Measurements from ENCODE around the gene SIGLECL1.

Gene SIGLECL1

DNA sequence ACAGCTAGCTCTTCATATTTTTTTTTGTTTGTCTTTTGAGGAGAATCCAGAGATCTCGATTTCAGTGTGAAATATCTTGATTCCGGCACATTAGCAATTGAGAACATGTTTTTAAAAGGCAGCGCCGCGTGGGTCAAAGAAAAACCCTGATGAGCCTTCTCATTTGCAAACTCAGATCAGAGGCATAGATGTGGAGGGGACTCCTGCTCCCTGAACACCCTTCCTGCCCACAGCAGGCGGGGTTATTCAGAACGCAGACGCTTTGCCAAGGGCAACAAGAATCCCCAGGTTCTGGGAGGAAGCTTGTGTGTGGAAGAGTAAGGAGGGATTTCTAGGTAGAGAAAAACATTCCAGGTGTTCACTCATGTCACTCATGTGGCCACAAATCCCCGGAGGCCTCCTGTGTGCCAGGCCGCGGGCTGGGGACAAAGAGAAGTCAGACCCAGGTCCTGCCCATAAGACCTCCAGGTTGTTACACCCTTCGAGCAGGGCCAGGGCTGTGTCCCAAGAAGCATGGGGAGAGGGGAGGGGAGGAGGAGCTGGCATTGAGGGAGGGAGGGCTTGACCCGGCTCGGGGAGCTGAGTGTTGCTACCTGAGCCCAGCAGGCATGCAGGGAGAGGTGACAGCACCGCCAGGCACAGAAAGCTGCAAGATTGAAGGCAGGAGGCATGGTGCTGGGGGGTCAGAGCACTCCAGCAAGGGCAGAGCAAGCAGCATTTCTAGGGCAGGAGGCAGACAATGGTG, 44.7 kb downstream of the SIGLECL1 start:
- no peak for DNase-seq (ENCODE audit: low read depth)

DNA sequence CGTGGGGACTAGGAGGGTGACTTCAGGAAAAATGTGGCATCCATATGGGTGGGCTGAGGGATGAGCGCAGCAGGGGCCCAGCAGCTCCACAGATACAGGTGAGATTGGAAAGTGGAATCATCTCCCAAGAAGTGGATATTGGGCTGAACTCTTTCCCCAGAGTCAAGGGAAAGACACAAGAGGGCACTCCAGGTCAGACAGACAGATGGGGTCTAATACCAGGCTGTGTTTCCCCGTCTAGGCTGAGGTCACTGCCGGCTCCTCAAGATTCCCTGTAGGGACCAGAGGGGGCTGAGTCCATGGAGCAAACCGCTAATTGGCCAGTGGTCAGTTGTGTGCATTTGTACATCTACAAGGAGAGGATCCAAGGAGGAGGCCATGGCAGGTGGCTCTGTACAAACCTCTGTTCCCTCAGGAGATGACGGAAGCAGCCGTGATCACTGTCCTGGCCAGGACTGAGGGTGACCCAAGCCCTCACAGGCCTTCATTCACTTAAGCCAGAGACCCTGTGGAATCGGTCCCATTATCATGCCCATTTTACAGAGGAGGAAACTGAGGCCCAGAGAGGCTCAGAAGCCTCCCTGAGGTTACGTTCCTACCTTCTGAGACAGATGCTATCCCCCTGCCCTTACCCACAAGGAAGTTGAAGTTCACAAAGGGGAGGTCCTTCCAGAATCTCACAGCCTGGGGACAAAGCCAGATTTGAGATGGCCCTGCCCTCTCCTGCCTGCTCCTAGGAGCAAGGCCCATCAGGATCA, 45.6 kb downstream of the SIGLECL1 start:
- no peak for DNase-seq (ENCODE audit: low read depth)

DNA sequence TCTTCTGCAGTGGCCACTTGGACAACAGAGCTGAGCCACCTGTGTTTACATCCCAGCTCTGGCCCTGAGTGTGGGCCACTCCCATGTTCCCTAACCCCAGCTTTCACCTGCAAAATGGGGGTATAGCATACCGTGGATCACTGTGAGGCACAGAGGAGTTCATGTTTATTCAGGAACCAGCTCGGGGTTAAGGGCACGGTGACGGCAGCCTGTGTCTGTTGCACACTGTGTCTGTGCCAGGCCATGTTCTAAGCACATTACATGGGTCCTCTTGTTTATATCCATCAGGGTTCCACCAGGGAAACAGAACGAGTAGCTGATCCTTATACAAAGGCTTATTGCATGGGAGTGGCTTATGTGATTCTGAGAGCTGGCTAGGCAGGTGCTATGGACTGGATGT, 46.5 kb downstream of the SIGLECL1 start:
- no peak for DNase-seq (ENCODE audit: low read depth)

DNA sequence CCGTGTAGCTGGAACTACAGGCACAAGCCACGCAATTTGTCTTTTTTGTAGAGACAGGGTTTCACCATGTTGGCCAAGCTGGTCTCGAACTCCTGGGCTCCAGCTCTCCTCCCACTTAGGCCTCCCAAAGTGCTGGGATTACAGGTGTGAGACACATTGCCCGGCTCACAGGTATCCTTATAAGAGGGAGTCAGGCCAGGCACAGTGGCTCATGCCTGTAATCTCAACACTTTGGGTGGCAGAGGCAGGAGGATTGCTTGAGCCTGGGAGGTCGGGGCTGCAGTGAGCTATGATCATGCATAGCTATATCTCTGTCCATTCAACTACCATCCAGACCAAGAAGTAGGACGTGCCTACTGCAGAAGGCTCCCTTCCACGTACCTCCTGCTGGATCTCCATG, 50.4 kb downstream of the SIGLECL1 start:
- no peak for DNase-seq (ENCODE audit: low read depth)

DNA sequence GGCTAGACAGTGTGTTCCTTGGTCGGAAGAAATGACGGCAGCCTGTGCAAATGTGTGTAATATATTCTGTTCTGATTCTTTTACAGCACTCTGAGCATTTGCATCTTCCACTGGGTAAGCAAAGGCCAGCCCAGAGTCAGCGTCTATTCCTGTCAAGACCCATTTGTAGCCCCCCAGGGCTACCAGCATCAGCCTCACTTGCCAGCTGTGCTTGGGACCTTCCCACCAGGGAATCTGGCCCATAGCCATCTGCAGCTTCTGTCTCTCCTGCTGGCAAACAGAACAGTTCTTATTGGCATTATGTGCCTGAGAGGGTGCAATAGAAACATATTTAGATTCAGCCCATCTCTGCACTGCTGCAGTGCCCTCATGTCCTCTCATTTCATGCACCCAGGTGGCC, 54.6 kb downstream of the SIGLECL1 start:
- DNase-seq (ENCODE audit: low read depth): no peak

DNA sequence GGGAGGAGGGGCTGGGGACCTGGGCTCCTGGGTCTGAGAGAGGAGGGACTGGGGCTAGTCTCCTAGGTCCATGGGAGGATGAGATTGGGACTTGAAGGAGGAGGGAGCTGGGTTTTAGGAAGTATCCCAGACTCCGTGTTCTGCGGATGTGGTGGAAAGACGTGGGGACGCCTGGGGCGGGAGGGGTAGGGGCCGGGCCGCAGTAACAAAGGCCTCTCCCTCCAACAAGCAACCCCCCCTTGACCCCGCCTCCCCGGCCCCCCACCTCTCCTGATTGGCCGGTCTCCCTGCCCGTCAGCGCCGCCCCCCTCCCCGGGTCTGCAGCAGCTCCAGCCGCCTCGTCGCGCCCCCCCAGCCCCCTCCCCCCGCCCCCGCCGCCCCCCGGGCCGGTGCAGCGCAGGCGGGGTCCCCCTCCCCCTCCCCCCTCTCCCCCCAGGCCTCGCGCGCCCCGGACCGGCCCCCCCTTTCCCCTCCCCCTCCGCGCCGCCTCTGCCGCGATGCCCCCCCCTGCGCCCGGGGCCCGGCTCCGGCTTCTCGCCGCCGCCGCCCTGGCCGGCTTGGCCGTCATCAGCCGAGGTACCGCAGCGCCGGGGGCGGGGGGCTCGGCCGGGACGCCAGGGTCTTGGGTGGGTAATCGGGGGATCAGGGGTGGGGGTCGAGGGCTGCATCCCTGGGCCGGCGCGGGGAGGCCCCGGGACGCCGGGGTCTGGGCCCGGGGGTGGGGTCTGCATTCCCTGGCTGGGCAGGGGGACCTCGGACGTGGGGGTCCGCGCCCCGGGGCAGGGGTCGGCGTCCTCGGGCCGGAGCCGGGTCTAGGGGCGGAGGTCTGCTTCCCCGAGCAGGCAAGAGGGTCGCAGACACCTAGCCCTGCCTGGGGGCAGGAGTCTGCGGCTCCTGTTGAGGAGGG, 60.7 kb downstream of the SIGLECL1 start, which contains the start of gene IGLON5:
IGLON5 (plus strand) TSS at position 294 of the 907 bp plus-strand sequence; CDS start at position 498, 204 bp downstream.
- DNase-seq (ENCODE audit: low read depth): no peak

DNA sequence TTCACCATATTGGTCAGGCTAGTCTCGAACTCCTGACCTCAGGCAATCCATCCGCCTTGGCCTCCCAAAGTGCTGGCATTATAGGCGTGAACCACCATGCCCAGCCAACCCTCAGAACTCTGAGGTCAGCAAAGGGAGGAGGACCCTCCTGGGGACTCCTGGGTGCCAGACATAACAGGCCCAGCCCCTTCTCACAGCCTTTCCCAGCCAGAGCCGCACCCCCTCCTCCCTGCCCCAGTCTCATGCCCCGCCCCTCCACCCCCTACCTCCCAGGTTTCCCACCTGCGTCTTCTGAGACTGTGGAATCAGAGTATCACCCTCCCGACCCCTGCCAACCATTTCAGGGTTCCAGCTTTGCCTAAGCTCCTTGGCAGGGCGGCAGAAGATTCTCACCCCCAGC, 65.8 kb downstream of the SIGLECL1 start:
- DNase-seq (ENCODE audit: low read depth): no peak

DNA sequence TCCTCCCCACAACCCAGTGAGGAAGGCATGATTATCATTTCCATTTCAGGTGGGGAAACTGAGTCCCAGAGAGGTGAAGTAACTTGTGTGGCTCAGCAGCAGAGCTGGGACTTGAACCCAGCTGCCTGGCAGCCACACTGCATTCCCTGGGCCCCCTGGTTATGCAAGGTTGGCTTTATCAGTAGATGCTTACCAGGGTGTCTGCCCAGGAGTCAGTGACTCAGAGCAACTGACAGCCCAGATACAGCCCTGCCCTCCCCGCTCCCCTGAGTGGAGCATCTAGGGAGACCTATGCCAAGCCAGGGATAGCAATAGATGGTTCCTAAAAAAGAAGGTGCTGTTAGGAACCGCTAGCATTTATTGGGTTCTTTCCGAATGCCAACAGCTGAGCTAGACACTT, 66.5 kb downstream of the SIGLECL1 start:
- no peak for DNase-seq (ENCODE audit: low read depth)

DNA sequence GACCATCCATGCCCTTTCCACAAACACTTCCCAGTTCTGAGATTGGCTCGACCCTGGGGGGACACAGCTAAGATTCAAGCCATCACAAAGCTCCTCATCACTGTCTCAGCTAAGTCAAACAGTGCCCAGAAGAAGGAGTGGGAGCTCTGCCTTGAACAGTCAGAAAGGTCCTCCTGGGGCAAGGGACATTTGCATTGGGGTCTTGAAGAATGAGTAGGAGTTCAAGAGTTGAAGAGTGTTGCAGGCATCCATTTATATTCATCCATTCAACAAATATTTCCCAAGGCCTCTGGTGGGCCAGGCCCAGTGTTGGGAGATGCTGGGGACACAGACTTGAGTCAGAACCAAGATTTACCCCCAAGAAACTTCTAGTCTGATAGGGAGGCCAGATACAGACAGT, 67.1 kb downstream of the SIGLECL1 start:
- DNase-seq (ENCODE audit: low read depth): no peak
